SK-N-SH (cell line): ENCODE data around the gene SAPCD2. TPM values are rescaled to one million over a fixed set of nuclear protein-coding genes. Genes with fewer than 3 reads are reported as not detected.
A peak's percentile ranks its signal among the peaks of the same experiment; 100 is the strongest.

ENCODE experiments used
- CTCF ChIA-PET: fragments of 300-600, 350-600 bp; formaldehyde crosslinking; extraction: SDS; loops from one replicate; lab custom pipeline; 2021; lab: Yijun Ruan, JAX
- POLR2A ChIA-PET: fragments of 350-600 bp; sonication (Branson Sonifier 250); formaldehyde crosslinking; extraction: SDS; loops from one replicate; lab custom pipeline; 2020; ENCODE audit warnings: antibody characterized with exemption, inconsistent platforms; lab: Yijun Ruan, JAX
- DNase-seq: peaks from one replicate; pipeline ENCODE4 v3.0.0; 2012
- H2AFZ ChIP-seq: fragments of 200-600 bp; sonication (generic); 2 replicates; pipeline ENCODE4 v1.8.1; 2016; ENCODE audit warnings: antibody characterized with exemption, mild to moderate bottlenecking, low read depth
- H3F3A ChIP-seq: fragments of 200-600 bp; sonication (generic); replicated peaks from 2 replicates; pipeline ENCODE3; 2016; ENCODE audit warnings: antibody characterized with exemption, mild to moderate bottlenecking; ENCODE audit not compliant: insufficient read depth
- H3K27ac ChIP-seq, 2 experiments: fragments of 200-500 bp in 1 of 2; fragments of 200-600 bp in 1 of 2; sonication (Bioruptor generic) in 1 of 2; sonication (generic), shearing (Covaris generic) in 1 of 2; 2 replicates each; pipeline versions ENCODE4 v1.5.1 to v1.6.1; 2014 to 2016; ENCODE audit warnings: low read depth in 2 of 2, inconsistent platforms in 1 of 2, low read length in 1 of 2, mild to moderate bottlenecking in 1 of 2, mixed read lengths in 1 of 2
- H3K27me3 ChIP-seq: fragments of 200-600 bp; sonication (generic), shearing (Covaris generic); 2 replicates; pipeline ENCODE4 v1.6.1; 2016; ENCODE audit warnings: mixed run types; ENCODE audit not compliant: insufficient read depth
- H3K36me3 ChIP-seq, 2 experiments: fragments of 200-500 bp in 1 of 2; fragments of 200-600 bp in 1 of 2; sonication (Bioruptor generic) in 1 of 2; sonication (generic) in 1 of 2; replicated peaks in 1 of 2; 2 replicates each; pipeline versions ENCODE3 to v1.5.1; 2014 to 2016; ENCODE audit warnings: low read length in 1 of 2, mild to moderate bottlenecking in 1 of 2; ENCODE audit not compliant: insufficient read depth in 2 of 2, control insufficient read depth in 1 of 2
- H3K4me1 ChIP-seq, 2 experiments: fragments of 200-500 bp in 1 of 2; fragments of 200-600 bp in 1 of 2; sonication (Bioruptor generic) in 1 of 2; sonication (generic), shearing (Covaris generic) in 1 of 2; 2 replicates each; pipeline versions ENCODE4 v1.5.1 to v1.6.1; 2014 to 2016; ENCODE audit warnings: low read depth in 1 of 2, low read length in 1 of 2, mixed run types in 1 of 2; ENCODE audit not compliant: insufficient read depth in 2 of 2, control insufficient read depth in 1 of 2
- H3K4me2 ChIP-seq: fragments of 200-600 bp; sonication (generic), shearing (Covaris generic); 2 replicates; pipeline ENCODE4 v1.6.1; 2017; ENCODE audit warnings: mixed run types
- H3K4me3 ChIP-seq, 2 experiments: fragments of 200-500 bp in 1 of 2; fragments of 200-600 bp in 1 of 2; sonication (Bioruptor generic) in 1 of 2; sonication (generic), shearing (Covaris generic) in 1 of 2; 2 replicates each; pipeline versions ENCODE4 v1.5.1 to v1.8.1; 2014 to 2016; ENCODE audit warnings: low read depth in 2 of 2, inconsistent platforms in 1 of 2, low read length in 1 of 2, mild to moderate bottlenecking in 1 of 2, mixed read lengths in 1 of 2, moderate library complexity in 1 of 2
- H3K79me2 ChIP-seq: fragments of 200-600 bp; sonication (generic); 2 replicates; pipeline ENCODE4 v1.8.1; 2017; ENCODE audit warnings: mild to moderate bottlenecking; ENCODE audit not compliant: insufficient read depth
- H3K9ac ChIP-seq: fragments of 200-600 bp; sonication (generic); 2 replicates; pipeline ENCODE4 v1.6.1; 2017; ENCODE audit warnings: mixed run types
- H3K9me2 ChIP-seq: fragments of 200-600 bp; sonication (generic); 2 replicates; pipeline ENCODE4 v1.6.1; 2017; ENCODE audit warnings: mixed run types
- H3K9me3 ChIP-seq: fragments of 200-600 bp; sonication (generic); 2 replicates; pipeline ENCODE4 v1.6.1; 2017; ENCODE audit warnings: mixed run types, mild to moderate bottlenecking, moderate library complexity
- H4K20me1 ChIP-seq: fragments of 200-600 bp; sonication (generic); 2 replicates; pipeline ENCODE4 v1.6.1; 2017; ENCODE audit warnings: mild to moderate bottlenecking, mixed run types; ENCODE audit not compliant: insufficient read depth
- CTCF ChIP-seq: fragments of 200-600 bp; sonication (generic); IDR thresholded peaks from 2 replicates; pipeline ENCODE4 v1.6.1; 2017; ENCODE audit warnings: antibody characterized with exemption, mild to moderate bottlenecking, moderate library complexity
- EP300 ChIP-seq, 2 experiments: IDR thresholded peaks; 2 replicates each; pipeline versions ENCODE4 v1.4.0 to v1.6.1; 2012; ENCODE audit warnings: borderline replicate concordance in 1 of 2, low read depth in 1 of 2, low read length in 1 of 2
- EZH2phosphoT487 ChIP-seq: fragments of 200-600 bp; sonication (generic); IDR thresholded peaks from 2 replicates; pipeline ENCODE4 v1.6.1; 2017; ENCODE audit warnings: low read depth, mixed run types, mild to moderate bottlenecking, antibody characterized with exemption, moderate library complexity, borderline replicate concordance
- FOXJ3 ChIP-seq: sonication (generic); formaldehyde crosslinking; IDR thresholded peaks from 2 replicates; pipeline ENCODE4 v1.5.1; 2020; ENCODE audit warnings: mild to moderate bottlenecking, missing genetic modification reagents
- FOXM1 ChIP-seq: IDR thresholded peaks from 2 replicates; pipeline ENCODE4 v1.4.0; 2012; ENCODE audit warnings: low read depth, mild to moderate bottlenecking
- MXI1 ChIP-seq: IDR thresholded peaks from 2 replicates; pipeline ENCODE4 v1.6.1; 2012; ENCODE audit warnings: mild to moderate bottlenecking, low read depth, low read length, improper control_type of control experiment
- NFIC ChIP-seq: IDR thresholded peaks from 2 replicates; pipeline ENCODE4 v1.4.0; 2012; ENCODE audit warnings: borderline replicate concordance
- PBX3 ChIP-seq: IDR thresholded peaks from 2 replicates; pipeline ENCODE4; 2012
- POLR2AphosphoS5 ChIP-seq: IDR thresholded peaks from 2 replicates; pipeline ENCODE4 v1.6.1; 2012; ENCODE audit warnings: low read depth, low read length
- RCOR1 ChIP-seq: fragments of 150-350 bp; IDR thresholded peaks from 2 replicates; pipeline ENCODE4 v1.6.1; 2017; ENCODE audit warnings: antibody characterized with exemption, low read length
- RFX5 ChIP-seq: IDR thresholded peaks from 2 replicates; pipeline ENCODE4 v1.6.1; 2012; ENCODE audit warnings: mild to moderate bottlenecking, improper control_type of control experiment, low read length
- SIN3A ChIP-seq: IDR thresholded peaks from 2 replicates; pipeline ENCODE4 v1.6.1; 2012; ENCODE audit warnings: low read depth, mild to moderate bottlenecking, low read length, moderate library complexity, borderline replicate concordance
- SMC3 ChIP-seq: IDR thresholded peaks from 2 replicates; pipeline ENCODE4 v1.6.1; 2012; ENCODE audit warnings: low read depth, low read length, improper control_type of control experiment
- TAF1 ChIP-seq: IDR thresholded peaks from 2 replicates; pipeline ENCODE4 v1.6.1; 2012; ENCODE audit warnings: low read depth, mild to moderate bottlenecking, low read length, moderate library complexity, borderline replicate concordance
- TEAD4 ChIP-seq: IDR thresholded peaks from 2 replicates; pipeline ENCODE4 v1.4.0; 2012; ENCODE audit warnings: mild to moderate bottlenecking, borderline replicate concordance; ENCODE audit not compliant: insufficient read depth
- USF2 ChIP-seq: fragments of 150-350 bp; IDR thresholded peaks from 2 replicates; pipeline ENCODE4 v1.6.1; 2017; ENCODE audit warnings: antibody characterized with exemption, low read length, low read depth, borderline replicate concordance
- YY1 ChIP-seq: IDR thresholded peaks from 2 replicates; pipeline ENCODE4 v1.4.0; 2012; ENCODE audit warnings: low read depth, mild to moderate bottlenecking
- WGBS: methylation state at CpG from one replicate; pipeline ENCODE4 v1.1.6; 2017; ENCODE audit warnings: low lambda C conversion rate; 5-methylcytosine and 5-hydroxymethylcytosine counted together
- polyA plus RNA-seq, 3 experiments: library from polyadenylated mRNA; depleted of rRNA; stranded (reverse); fragments of >200 nt; gene quantifications; 2 replicates each; pipeline ENCODE4 v1.2.3, GENCODE V29; 2012

The SAPCD2 gene
- polyA plus RNA-seq, 1 of the 3 experiments (the other 2 are of a cell fraction), result 6.0 TPM

- Histone ChIP-seq H3K9ac (no peak overlapping the region), H3K9me3 (no peaks in the 10 kb centered on the region), H3K79me2 (no peaks in the 10 kb centered on the region), H3F3A (no peaks in the 10 kb centered on the region), H3K4me3 (no peak overlapping the region), H3K9me2 (no peaks in the 10 kb centered on the region), H2AFZ (no peak overlapping the region), H3K4me2 (no peak overlapping the region), H3K27me3 (no peaks in the 10 kb centered on the region), H4K20me1 (no peaks in the 10 kb centered on the region), H3K27ac (no peak overlapping the region), H3K4me1 (peaks cover 0 to 29% of the 10 kb centered on the region in 2 experiments; a peak in 2 of 4 replicates), H3K36me3 (no peaks in the 10 kb centered on the region)
- no peak for TF ChIP-seq PBX3
- TF ChIP-seq RCOR1, result no peak
- TF ChIP-seq EP300 (IDR thresholded peaks at IDR 0.05; ENCODE audit: borderline replicate concordance in 1 of 2, low read depth in 1 of 2, low read length in 1 of 2), result no peak
- TF ChIP-seq TAF1, result no peak
- TF ChIP-seq CTCF, result no peak
- no peak for TF ChIP-seq SIN3A
- TF ChIP-seq SMC3, result no peak
- TF ChIP-seq TEAD4, result no peak
- no peak for TF ChIP-seq YY1
- no peak for DNase-seq
- ChIA-PET POLR2A (interaction anchor here (1.5 to 1.8 kb wide), 3 partner anchors 14 to 81 kb away, joined by 7 to 17 read pairs (median 9); partner anchors contain the start of genes GRIN1, SAPCD2 and UAP1L1), CTCF (interaction anchor here (0.6 to 19.8 kb wide), 6 partner anchors 7 to 170 kb away, joined by 3 to 803 read pairs (median 17); partner anchors contain the start of genes ENTPD2, NPDC1, RNF224 and SAPCD2)
- WGBS, result 88% methylated on average over 17 of the region's 17 CpGs
These were observed 13.5 kb downstream of the SAPCD2 start for GRCh38 chr9:137056739-137057415.

GRCh38 chr9:137055385-137056364 lies 14.7 kb downstream of the SAPCD2 start:
- Histone ChIP-seq H3K9me2 (no peaks in the 10 kb centered on the region), H3K4me2 (peak overlapping the region; percentile 71; the same call in 1 of the 2 replicates), H3K36me3 (no peaks in the 10 kb centered on the region), H3K27me3 (no peaks in the 10 kb centered on the region), H4K20me1 (no peaks in the 10 kb centered on the region), H3K4me3 (no peak overlapping the region), H3K27ac (peak overlapping the region; percentile 32 to 96; a peak in 3 of 4 replicates), H3K79me2 (no peaks in the 10 kb centered on the region), H3K4me1 (peaks cover 0 to 29% of the 10 kb centered on the region in 2 experiments; a peak in 2 of 4 replicates), H2AFZ (no peak overlapping the region), H3K9me3 (no peaks in the 10 kb centered on the region), H3K9ac (no peak overlapping the region), H3F3A (no peaks in the 10 kb centered on the region)
- WGBS, result 32% methylated on average over 19 of the region's 28 CpGs
- CTCF ChIA-PET, result interaction anchor here (0.9 to 19.8 kb wide), 12 partner anchors 9 to 268 kb away, joined by 3 to 803 read pairs (median 7); partner anchors contain the start of genes NPDC1, RNF224, SAPCD2 and UAP1L1
- DNase-seq, result peak; percentile 94
- POLR2A ChIA-PET, result interaction anchor here (0.6 to 1.8 kb wide), 16 partner anchors 8 to 247 kb away, joined by 3 to 17 read pairs (median 6); partner anchors contain the start of genes CLIC3, DPP7, GRIN1 and NPDC1
- TF ChIP-seq FOXJ3 (CRISPR knock-in tag), result no peak; the same call in 1 of the 2 replicates
- TF ChIP-seq RFX5, result no peak
- peak; percentile 59 for TF ChIP-seq NFIC
- no peak for TF ChIP-seq USF2
- no peak for TF ChIP-seq FOXM1
- peak; percentile 76 for TF ChIP-seq MXI1
- TF ChIP-seq EZH2phosphoT487, result no peak
- no peak for TF ChIP-seq POLR2AphosphoS5
- TF ChIP-seq SMC3, result no peak
- TF ChIP-seq CTCF, result no peak
- no peak for TF ChIP-seq SIN3A
- TF ChIP-seq RCOR1, result peak; percentile 10; the same call in 1 of the 2 replicates
